ENCODE data around the gene PRKAR1B.

DNA sequence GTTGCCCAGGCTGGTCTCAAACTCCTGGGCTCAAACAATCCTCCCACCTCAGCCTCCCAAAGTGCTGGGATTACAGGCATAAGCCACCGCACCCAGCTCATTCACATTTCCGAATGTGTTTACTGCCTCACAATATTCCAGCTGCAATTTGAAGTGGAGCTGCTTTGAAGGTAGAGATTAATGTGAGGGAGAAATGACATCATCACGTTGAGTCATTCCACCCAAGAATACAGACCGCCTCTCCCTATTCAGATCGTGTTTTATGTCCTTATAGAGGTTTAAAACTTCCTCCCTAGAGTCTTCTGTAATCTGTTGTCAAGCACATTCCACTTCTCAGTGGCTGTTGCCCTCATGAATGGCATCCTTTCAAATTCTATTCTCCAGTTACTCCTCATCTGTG is 107.0 kb downstream of the PRKAR1B start:
- TF ChIP-seq, protein P1, sequence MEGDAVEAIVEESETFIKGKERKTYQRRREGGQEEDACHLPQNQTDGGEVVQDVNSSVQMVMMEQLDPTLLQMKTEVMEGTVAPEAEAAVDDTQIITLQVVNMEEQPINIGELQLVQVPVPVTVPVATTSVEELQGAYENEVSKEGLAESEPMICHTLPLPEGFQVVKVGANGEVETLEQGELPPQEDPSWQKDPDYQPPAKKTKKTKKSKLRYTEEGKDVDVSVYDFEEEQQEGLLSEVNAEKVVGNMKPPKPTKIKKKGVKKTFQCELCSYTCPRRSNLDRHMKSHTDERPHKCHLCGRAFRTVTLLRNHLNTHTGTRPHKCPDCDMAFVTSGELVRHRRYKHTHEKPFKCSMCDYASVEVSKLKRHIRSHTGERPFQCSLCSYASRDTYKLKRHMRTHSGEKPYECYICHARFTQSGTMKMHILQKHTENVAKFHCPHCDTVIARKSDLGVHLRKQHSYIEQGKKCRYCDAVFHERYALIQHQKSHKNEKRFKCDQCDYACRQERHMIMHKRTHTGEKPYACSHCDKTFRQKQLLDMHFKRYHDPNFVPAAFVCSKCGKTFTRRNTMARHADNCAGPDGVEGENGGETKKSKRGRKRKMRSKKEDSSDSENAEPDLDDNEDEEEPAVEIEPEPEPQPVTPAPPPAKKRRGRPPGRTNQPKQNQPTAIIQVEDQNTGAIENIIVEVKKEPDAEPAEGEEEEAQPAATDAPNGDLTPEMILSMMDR (IDR thresholded peaks at IDR 0.05): no peak
- TF ChIP-seq POLR2A (IDR thresholded peaks at IDR 0.05): no peak

All from thyroid gland (tissue), 4 donors.